Keratinocyte (primary cell): ENCODE measurements around the gene MTHFD2L.

Experiments
- EZH2 ChIP-seq: IDR thresholded peaks from one replicate; pipeline ENCODE4 v1.6.1; 2012; ENCODE audit warnings: inconsistent platforms, mild to moderate bottlenecking, low read length, moderate library complexity
- TF ChIP-seq, protein P1 (sequence below), 3 experiments: IDR thresholded peaks in 1 of 3; conservative IDR thresholded peaks in 1 of 3; optimal IDR thresholded peaks in 1 of 3; 2 replicates in 2 of 3; 3 replicates in 1 of 3; pipeline versions ENCODE3 to v1.5.1; 2011; ENCODE audit warnings: low read length in 3 of 3, mild to moderate bottlenecking in 3 of 3, moderate library complexity in 2 of 3, control low read depth in 1 of 3, inconsistent platforms in 1 of 3; ENCODE audit not compliant: insufficient read depth in 2 of 3; ENCODE audit errors: extremely low read depth in 1 of 3

DNA sequence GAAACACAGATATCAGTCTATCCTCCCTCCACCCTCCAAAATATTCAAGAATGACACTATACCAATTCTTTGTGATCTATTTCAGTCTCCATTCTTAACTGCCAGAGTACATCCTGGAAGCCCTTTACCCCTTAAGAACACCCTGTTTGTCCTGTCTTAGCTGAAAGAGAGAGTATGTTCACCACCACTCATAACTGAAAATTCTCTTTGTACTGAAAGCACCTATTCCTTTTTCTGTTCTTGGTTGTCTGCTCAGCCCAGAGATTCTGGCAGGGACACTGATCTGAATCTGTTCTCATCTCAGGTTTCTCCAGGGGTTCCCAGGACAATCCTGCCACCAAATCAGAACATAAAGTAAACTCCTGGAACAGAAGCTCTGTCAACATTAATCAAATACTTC lies 181.6 kb downstream of the MTHFD2L start:
- no peak for TF ChIP-seq EZH2
- TF ChIP-seq, protein P1, sequence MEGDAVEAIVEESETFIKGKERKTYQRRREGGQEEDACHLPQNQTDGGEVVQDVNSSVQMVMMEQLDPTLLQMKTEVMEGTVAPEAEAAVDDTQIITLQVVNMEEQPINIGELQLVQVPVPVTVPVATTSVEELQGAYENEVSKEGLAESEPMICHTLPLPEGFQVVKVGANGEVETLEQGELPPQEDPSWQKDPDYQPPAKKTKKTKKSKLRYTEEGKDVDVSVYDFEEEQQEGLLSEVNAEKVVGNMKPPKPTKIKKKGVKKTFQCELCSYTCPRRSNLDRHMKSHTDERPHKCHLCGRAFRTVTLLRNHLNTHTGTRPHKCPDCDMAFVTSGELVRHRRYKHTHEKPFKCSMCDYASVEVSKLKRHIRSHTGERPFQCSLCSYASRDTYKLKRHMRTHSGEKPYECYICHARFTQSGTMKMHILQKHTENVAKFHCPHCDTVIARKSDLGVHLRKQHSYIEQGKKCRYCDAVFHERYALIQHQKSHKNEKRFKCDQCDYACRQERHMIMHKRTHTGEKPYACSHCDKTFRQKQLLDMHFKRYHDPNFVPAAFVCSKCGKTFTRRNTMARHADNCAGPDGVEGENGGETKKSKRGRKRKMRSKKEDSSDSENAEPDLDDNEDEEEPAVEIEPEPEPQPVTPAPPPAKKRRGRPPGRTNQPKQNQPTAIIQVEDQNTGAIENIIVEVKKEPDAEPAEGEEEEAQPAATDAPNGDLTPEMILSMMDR (optimal IDR thresholded peaks at IDR 0.05 in 1 of 3, IDR thresholded peaks at IDR 0.05 in 1 of 3, conservative IDR thresholded peaks at IDR 0.05 in 1 of 3; ENCODE audit: extremely low read depth in 1 of 3, insufficient read depth in 2 of 3, low read length in 3 of 3) = no peak
